T-cell (primary cell): ENCODE measurements around the gene ZNF343. TPM values are rescaled to one million over a fixed set of nuclear protein-coding genes. Genes with fewer than 3 reads are reported as not detected.
A peak's percentile ranks its signal among the peaks of the same experiment; 100 is the strongest.
"Not testable (repeated sequence)": the region's sequence is repeated elsewhere in the genome, so short reads cannot be mapped to it uniquely, and the experiment has no call there.

Experiments used
- ATAC-seq, 4 experiments: fragments of 200-7000 bp in 3 of 4; fragments of 150-1000 bp in 1 of 4; cut with Tn5 transposase; replicated peaks in 1 of 4; 1 replicate in 3 of 4; 2 replicates in 1 of 4; pipeline ENCODE4 v1.10.0; 2021; ENCODE audit warnings: moderate library complexity in 3 of 4, mild to moderate bottlenecking in 2 of 4, moderate number of reproducible peaks in 1 of 4
- CTCF ChIA-PET, 2 donors: fragments of 300-600 bp; sonication (Branson Sonifier 250); formaldehyde crosslinking; loops; one replicate each; lab custom pipeline; 2022; ENCODE audit warnings: antibody characterized with exemption in 2 of 2; lab: Charles Lee
- POLR2A ChIA-PET, 2 donors: fragments of 300-600 bp; sonication (Branson Sonifier 250); formaldehyde crosslinking; loops; one replicate each; lab custom pipeline; 2022; ENCODE audit warnings: antibody characterized with exemption in 2 of 2; lab: Charles Lee
- DNase-seq, 35 experiments: peaks; one replicate each; pipeline versions ENCODE4 v3.0.0 to v3.0.0-alpha.2; 2013 to 2023
- H3K27ac ChIP-seq: one replicate; pipeline ENCODE4 v1.5.1; 2013; ENCODE audit warnings: low read length
- H3K27me3 ChIP-seq, 2 experiments: replicated peaks in 1 of 2; 1 replicate in 1 of 2; 2 replicates in 1 of 2; pipeline versions ENCODE4 v1.6.1 to v1.7.0; 2013; ENCODE audit warnings: low read length in 1 of 2, mixed read lengths in 1 of 2; ENCODE audit not compliant: control insufficient read depth in 2 of 2, insufficient read depth in 2 of 2; ENCODE audit errors: extremely low read depth in 1 of 2
- H3K36me3 ChIP-seq, 2 donors: 1 replicate in 1 of 2; 2 replicates in 1 of 2; pipeline versions ENCODE4 v1.6.1 to v1.7.0; 2013; ENCODE audit warnings: low read length in 1 of 2; ENCODE audit not compliant: control insufficient read depth in 2 of 2, insufficient read depth in 1 of 2; ENCODE audit errors: extremely low read depth in 1 of 2
- H3K4me1 ChIP-seq, 2 experiments: 1 replicate in 1 of 2; 2 replicates in 1 of 2; pipeline versions ENCODE4 v1.6.1 to v1.7.0; 2013; ENCODE audit warnings: low read length in 2 of 2, mixed read lengths in 1 of 2; ENCODE audit not compliant: insufficient read depth in 2 of 2, control insufficient read depth in 1 of 2; ENCODE audit errors: extremely low read depth in 1 of 2
- H3K4me3 ChIP-seq, 2 donors: 1 replicate in 1 of 2; 2 replicates in 1 of 2; pipeline versions ENCODE4 v1.5.1 to v1.7.0; 2013; ENCODE audit warnings: mild to moderate bottlenecking in 2 of 2, low read length in 1 of 2, moderate library complexity in 1 of 2; ENCODE audit not compliant: control insufficient read depth in 1 of 2; ENCODE audit errors: extremely low read depth in 1 of 2
- H3K9me3 ChIP-seq: 2 replicates; pipeline ENCODE4 v1.7.0; 2013
- H3K27ac Mint-ChIP-seq, 2 donors: one replicate each; pipeline ENCODE4 v1.8.0; 2020 to 2021; ENCODE audit warnings: mild to moderate bottlenecking in 2 of 2, mixed read lengths in 2 of 2
- H3K27me3 Mint-ChIP-seq, 2 donors: one replicate each; pipeline ENCODE4 v1.8.0; 2021 to 2022; ENCODE audit warnings: mixed read lengths in 2 of 2
- H3K36me3 Mint-ChIP-seq: one replicate; pipeline ENCODE4 v1.8.0; 2021; ENCODE audit warnings: mixed read lengths
- H3K4me1 Mint-ChIP-seq, 3 donors: one replicate each; pipeline ENCODE4 v1.8.0; 2020 to 2022; ENCODE audit warnings: mixed read lengths in 3 of 3, mild to moderate bottlenecking in 1 of 3
- H3K4me3 Mint-ChIP-seq, 3 donors: one replicate each; pipeline ENCODE4 v1.8.0; 2020 to 2022; ENCODE audit warnings: mild to moderate bottlenecking in 3 of 3, mixed read lengths in 3 of 3, moderate library complexity in 3 of 3
- H3K9me3 Mint-ChIP-seq, 3 donors: one replicate each; pipeline ENCODE4 v1.8.0; 2020 to 2022; ENCODE audit warnings: mixed read lengths in 3 of 3
- WGBS: methylation state at CpG from one replicate; pipeline ENCODE4 v1.1.5; 2013; ENCODE audit warnings: missing lambda C conversion rate; ENCODE audit not compliant: insufficient coverage; 5-methylcytosine and 5-hydroxymethylcytosine counted together
- total RNA-seq, 35 experiments: library from RNA in 6 of 35; stranded (reverse) in 6 of 35; fragments of 120-200 nt in 1 of 35; gene quantifications; one replicate each; pipeline versions ENCODE4 v1.2.1 to v1.2.4 and lab custom pipeline; 2013 to 2026

Gene ZNF343
- total RNA-seq, 5 donors from 2014 or later (not counting 1 experiment from before 2014, with no cell fraction given) = 7.6 to 14.2 (median 10.9) TPM

GRCh38 chr20:2507464-2507863 is 1.3 kb downstream of the ZNF343 start:
- ATAC-seq (no peak), DNase-seq (no peak)
- H3K27ac Mint-ChIP-seq = no peak overlapping the region
- 100% methylated on average over 2 of the region's 5 CpGs for WGBS
- H3K27me3 Mint-ChIP-seq = peaks cover 8 to 17% of the 10 kb centered on the region in 2 donors
- no peaks in the 10 kb centered on the region for H3K36me3 Mint-ChIP-seq
- H3K36me3 ChIP-seq = no peaks in the 10 kb centered on the region
- no peaks in the 10 kb centered on the region for H3K9me3 Mint-ChIP-seq
- H3K4me1 ChIP-seq = peaks cover 0 to 18% of the 10 kb centered on the region in 2 experiments
- ChIA-PET POLR2A (interaction anchor here in 1 of 2 donors (0.7 kb wide), 1 partner anchor 37 kb away, joined by 3 read pairs; the partner anchor contains the start of gene SNRPB), CTCF (interaction anchor here in 1 of 2 donors (0.8 to 1.3 kb wide), 2 partner anchors 14 to 17 kb away, joined by 3 to 4 read pairs; no protein-coding TSS in a partner anchor)
- H3K27me3 ChIP-seq = peaks cover 0 to 6% of the 10 kb centered on the region in 2 experiments
- H3K9me3 ChIP-seq = no peaks in the 10 kb centered on the region
- H3K4me1 Mint-ChIP-seq = peaks cover 21 to 25% (median 24%) of the 10 kb centered on the region in 3 donors
- H3K4me3 ChIP-seq = peak overlapping the region in 1 of 2 donors; percentile 79
- H3K27ac ChIP-seq = no peak overlapping the region
- peak overlapping the region; percentile 98 to 100 (median 100) for H3K4me3 Mint-ChIP-seq

- H3K9me3 ChIP-seq, ATAC-seq, POLR2A ChIA-PET, H3K9me3 Mint-ChIP-seq, CTCF ChIA-PET, DNase-seq, H3K36me3 ChIP-seq, H3K27ac ChIP-seq, H3K27ac Mint-ChIP-seq, H3K36me3 Mint-ChIP-seq, H3K27me3 Mint-ChIP-seq, H3K4me3 Mint-ChIP-seq, H3K4me3 ChIP-seq, H3K27me3 ChIP-seq: not testable (repeated sequence)
- no CpG with 5 or more reads among the region's 5 CpGs for WGBS
- H3K4me1 ChIP-seq = peaks cover 0 to 18% of the 10 kb centered on the region in 2 experiments
- peaks cover 24 to 27% (median 25%) of the 10 kb centered on the region in 3 donors for H3K4me1 Mint-ChIP-seq
These were observed 2.3 kb downstream of the ZNF343 start for GRCh38 chr20:2506426-2506825.

- POLR2A ChIA-PET, H3K27ac Mint-ChIP-seq, ATAC-seq, H3K4me3 Mint-ChIP-seq, H3K4me3 ChIP-seq, H3K9me3 Mint-ChIP-seq, H3K9me3 ChIP-seq, H3K27ac ChIP-seq, DNase-seq, H3K36me3 ChIP-seq, H3K27me3 Mint-ChIP-seq, H3K27me3 ChIP-seq: not testable (repeated sequence)
- Mint-ChIP-seq H3K36me3 (peaks cover 11% of the 10 kb centered on the region), H3K4me1 (peaks cover 24 to 27% (median 25%) of the 10 kb centered on the region in 3 donors)
- CTCF ChIA-PET = interaction anchor here in 1 of 2 donors (1.3 kb wide), 1 partner anchor 17 kb away, joined by 3 read pairs; no protein-coding TSS in a partner anchor
- peaks cover 0 to 18% of the 10 kb centered on the region in 2 experiments for H3K4me1 ChIP-seq
- WGBS = no CpG with 5 or more reads among the region's 2 CpGs
These were observed 3.9 kb downstream of the ZNF343 start for GRCh38 chr20:2504803-2505202.

GRCh38 chr20:2502808-2503384 is 5.8 kb downstream of the ZNF343 start:
- ATAC-seq, CTCF ChIA-PET, H3K4me3 Mint-ChIP-seq, DNase-seq, H3K27me3 Mint-ChIP-seq, H3K9me3 ChIP-seq, H3K9me3 Mint-ChIP-seq, H3K27ac Mint-ChIP-seq, H3K27me3 ChIP-seq, H3K4me1 ChIP-seq, H3K4me3 ChIP-seq, H3K27ac ChIP-seq, POLR2A ChIA-PET: not testable (repeated sequence)
- H3K36me3 ChIP-seq = peaks cover 0 to 17% of the 10 kb centered on the region in 2 donors
- Mint-ChIP-seq H3K36me3 (peaks cover 24% of the 10 kb centered on the region), H3K4me1 (peaks cover 14% of the 10 kb centered on the region in 3 donors)
- no CpG with 5 or more reads among the region's 2 CpGs for WGBS

- DNase-seq = no peak
- ChIA-PET POLR2A (no interaction called here), CTCF (no interaction called here)
- Mint-ChIP-seq H3K4me1 (no peaks in the 10 kb centered on the region), H3K4me3 (no peak overlapping the region), H3K9me3 (peaks cover 6% of the 10 kb centered on the region in 3 donors), H3K27ac (no peak overlapping the region), H3K27me3 (no peaks in the 10 kb centered on the region), H3K36me3 (peaks cover 73% of the 10 kb centered on the region)
- no peak for ATAC-seq
- Histone ChIP-seq H3K36me3 (peaks cover 10 to 52% of the 10 kb centered on the region in 2 donors), H3K4me1 (no peaks in the 10 kb centered on the region), H3K9me3 (peaks cover 2% of the 10 kb centered on the region), H3K27ac (no peak overlapping the region), H3K27me3 (no peaks in the 10 kb centered on the region), H3K4me3 (no peak overlapping the region)
- WGBS = 67% methylated on average over 3 of the region's 4 CpGs
These were observed 23.1 kb downstream of the ZNF343 start for GRCh38 chr20:2485661-2486060.

- Mint-ChIP-seq H3K36me3 (peaks cover 77% of the 10 kb centered on the region), H3K4me1 (no peaks in the 10 kb centered on the region), H3K4me3 (no peak overlapping the region), H3K27ac (no peak overlapping the region), H3K27me3 (no peaks in the 10 kb centered on the region), H3K9me3 (peaks cover 9 to 11% (median 10%) of the 10 kb centered on the region in 3 donors)
- CTCF ChIA-PET = no interaction called here
- DNase-seq (no peak), ATAC-seq (no peak)
- H3K36me3 ChIP-seq = peaks cover 10 to 50% of the 10 kb centered on the region in 2 donors
- H3K9me3 ChIP-seq = peaks cover 2% of the 10 kb centered on the region
- H3K27ac ChIP-seq = no peak overlapping the region
- 100% methylated on average over 1 of the region's 2 CpGs for WGBS
- H3K4me1 ChIP-seq = no peaks in the 10 kb centered on the region
- no peaks in the 10 kb centered on the region for H3K27me3 ChIP-seq
- H3K4me3 ChIP-seq = no peak overlapping the region
- POLR2A ChIA-PET = no interaction called here
These were observed 23.6 kb downstream of the ZNF343 start for GRCh38 chr20:2485080-2485479.
